Dedifferentiated amniotic fluid mesenchymal stem cell (primary cell): ENCODE results near the gene GPR18.
A peak's percentile ranks its signal among the peaks of the same experiment; 100 is the strongest.
"Not testable (repeated sequence)": the region's sequence is repeated elsewhere in the genome, so short reads cannot be mapped to it uniquely, and the experiment has no call there.

ENCODE experiments used
- DNase-seq: peaks from one replicate; pipeline ENCODE4 v3.0.0-alpha.2; 2016; ENCODE audit errors: extremely low spot score

The GPR18 gene

DNA sequence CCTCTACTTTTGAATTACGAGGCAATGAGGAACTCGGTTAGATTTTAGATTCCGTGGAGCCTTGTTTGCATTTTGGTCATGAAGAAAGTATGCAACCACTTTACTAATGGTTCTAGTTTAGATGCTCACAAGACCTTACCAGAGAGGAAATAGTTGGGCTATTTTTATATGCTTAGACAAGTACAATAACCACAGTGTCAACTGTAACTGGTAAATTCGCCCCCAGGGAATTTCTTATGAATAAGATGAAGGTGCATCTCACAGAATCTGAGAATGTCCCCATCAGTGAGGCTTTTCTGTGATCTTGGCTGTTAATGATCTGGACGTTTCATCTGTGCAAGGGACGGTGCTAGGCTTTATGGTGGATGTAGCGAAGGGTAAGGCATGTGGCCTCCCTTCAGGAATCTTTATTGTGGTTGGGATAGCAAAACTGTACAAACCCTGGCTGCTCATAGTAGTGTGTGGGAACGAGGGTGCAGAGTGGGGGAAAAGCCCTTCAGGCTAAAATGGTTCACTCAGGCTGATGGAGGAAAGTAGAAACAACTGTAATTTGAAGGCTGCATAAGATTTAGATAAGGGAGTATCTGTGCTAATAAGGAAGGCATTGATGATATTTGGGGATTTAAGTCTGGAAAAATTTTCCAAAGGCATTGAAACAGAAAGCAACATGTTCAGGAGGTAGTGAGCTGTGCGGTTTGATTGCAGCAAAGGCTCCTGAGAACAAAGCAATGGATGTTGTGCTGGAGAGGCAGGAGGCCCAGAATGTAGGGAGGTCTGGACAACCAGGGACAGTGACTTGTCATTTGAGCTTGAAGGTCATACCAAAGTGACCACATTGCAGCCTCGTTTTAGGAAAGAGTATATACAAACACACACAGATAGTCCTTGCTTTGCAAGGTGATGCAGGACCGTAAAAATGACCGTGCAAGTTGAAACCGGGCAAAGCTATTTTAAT, 29.2 kb downstream of the GPR18 start:
- peak; percentile 81 for DNase-seq

DNA sequence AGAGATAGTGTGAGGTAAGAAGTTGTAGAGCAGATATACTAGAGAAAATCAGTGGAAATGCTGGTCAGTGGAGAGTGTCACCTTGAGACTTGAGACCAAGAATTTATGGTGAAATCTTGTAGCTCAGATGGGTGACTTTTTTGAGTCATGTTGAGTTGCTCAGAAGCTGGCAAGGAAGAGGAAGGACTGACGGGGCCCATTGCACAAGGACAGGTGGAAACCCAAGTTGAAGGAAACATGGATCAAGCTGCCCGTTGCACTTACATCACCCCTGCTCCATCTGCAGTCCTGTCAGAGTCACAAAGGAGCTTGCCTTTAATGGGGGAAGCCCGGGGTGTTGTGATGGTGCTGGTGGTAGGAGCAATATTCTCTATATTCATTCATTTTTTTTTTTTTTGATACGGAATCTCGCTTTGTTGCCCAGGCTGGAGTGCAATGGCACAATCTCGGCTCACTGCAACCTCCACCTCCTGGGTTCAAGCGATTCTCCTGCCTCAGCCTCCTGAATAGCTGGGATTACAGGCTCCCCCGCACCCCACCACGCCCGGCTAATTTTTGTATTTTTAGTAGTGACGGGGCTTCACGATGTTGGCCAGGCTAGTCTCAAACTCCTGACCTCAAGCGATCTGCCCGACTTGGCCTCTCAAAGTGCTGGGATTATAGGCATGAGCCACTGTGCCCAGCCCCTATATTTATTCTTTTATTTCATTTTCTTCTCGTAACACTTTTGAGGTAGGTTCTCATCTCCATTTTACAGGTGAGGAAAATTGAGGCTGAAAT, 30.1 kb downstream of the GPR18 start:
- DNase-seq: no peak

DNA sequence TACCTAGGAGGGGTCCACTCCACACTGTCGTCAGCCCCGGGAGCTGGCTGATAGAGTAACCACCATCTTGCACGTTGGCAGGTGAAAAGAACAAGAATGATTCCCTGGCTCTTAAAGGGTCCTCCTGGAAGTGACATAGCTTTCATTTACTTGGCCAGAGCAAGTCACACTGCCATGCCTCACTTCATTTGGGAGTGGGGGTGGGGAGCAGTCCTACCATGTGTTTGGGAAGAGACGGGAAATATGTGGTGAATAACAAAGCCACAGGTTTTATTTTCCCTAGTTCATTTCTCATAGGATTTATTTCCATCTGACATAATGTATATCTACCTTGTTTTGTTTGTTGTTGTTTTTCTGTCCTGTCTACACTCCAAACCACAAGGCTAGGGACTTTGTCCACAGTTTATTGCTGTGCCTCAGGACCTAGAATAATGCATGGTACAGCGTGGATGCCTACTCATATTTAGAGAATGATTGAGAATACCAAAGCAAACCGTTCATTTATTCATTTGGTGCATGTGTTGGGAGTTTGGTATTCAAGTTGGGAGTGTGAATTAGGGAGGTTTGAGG, 30.8 kb downstream of the GPR18 start:
- no peak for DNase-seq

DNA sequence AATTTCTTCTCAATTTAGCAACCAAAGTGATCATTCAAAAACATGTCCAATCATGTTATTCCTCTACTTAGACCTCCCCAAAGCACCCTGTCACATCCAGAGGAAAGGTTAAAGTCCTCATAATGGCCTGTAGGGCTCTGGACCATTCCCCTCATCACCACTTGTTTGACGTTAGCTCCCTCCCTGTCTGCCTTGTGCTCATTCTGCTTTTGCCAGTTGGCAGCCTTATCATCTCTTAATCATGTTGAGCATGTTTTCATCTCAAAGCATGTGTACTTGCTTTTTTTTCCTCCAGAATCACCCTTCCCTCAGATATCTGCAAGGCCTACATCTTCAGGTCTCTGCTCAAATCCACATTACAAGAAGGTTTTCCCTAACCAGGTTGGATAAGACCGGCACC, 31.7 kb downstream of the GPR18 start:
- no peak for DNase-seq

- no peak for DNase-seq
Measured at GRCh38 chr13:99225078-99225477, 33.1 kb downstream of the GPR18 start.

GRCh38 chr13:99224021-99224420, 34.2 kb downstream of the GPR18 start:
- DNase-seq: no peak

DNA sequence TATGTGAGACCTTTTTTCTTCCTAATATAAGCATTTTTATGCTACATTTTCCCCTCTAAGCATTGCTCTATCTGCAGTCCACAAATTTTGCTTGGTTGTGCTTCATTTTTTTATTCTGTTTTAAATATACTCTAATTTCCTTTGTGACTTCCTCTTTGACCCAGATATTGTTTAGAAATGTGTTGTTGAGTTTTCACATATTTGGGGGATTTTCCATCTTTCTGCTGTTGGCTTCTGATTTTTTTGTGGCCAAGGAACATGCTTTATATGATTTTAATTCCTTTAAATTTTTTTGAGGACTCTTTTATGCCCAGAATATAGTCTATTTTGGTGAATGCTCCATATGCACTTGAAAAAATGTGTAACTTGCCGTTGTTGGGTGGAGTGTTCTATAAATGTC, 34.6 kb downstream of the GPR18 start:
- DNase-seq: no peak

DNA sequence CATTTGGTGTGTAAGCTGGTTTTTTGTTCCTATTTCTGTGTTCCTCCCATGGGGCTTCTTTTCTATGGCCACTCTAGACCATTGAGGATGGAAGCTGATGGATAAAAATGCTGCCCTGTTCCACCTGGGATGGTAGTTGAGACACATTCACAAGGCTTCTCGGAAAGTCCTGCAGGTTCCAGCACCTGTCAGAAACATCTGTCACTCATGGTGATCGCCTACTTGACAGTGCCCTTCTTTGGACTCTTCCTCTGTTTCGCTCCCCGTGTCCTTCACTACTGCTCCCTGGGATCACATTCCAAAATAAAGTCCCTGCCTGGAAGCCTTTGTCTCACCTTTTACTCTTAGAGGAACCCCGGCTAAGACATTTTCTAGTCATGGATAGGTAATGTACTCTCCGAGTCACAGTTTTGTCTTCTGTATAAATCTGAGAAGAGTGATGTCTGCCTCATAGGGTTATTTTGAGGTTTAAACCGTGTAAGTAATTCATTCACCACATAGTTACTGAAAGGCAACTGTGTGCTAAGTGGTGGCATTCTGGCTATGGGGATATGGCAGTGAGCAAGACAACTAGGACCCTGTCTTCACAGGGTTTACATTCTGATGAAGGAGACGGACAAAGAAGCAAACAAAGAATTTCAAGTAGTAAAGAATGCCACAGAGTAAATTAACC, 36.5 kb downstream of the GPR18 start:
- no peak for DNase-seq

DNA sequence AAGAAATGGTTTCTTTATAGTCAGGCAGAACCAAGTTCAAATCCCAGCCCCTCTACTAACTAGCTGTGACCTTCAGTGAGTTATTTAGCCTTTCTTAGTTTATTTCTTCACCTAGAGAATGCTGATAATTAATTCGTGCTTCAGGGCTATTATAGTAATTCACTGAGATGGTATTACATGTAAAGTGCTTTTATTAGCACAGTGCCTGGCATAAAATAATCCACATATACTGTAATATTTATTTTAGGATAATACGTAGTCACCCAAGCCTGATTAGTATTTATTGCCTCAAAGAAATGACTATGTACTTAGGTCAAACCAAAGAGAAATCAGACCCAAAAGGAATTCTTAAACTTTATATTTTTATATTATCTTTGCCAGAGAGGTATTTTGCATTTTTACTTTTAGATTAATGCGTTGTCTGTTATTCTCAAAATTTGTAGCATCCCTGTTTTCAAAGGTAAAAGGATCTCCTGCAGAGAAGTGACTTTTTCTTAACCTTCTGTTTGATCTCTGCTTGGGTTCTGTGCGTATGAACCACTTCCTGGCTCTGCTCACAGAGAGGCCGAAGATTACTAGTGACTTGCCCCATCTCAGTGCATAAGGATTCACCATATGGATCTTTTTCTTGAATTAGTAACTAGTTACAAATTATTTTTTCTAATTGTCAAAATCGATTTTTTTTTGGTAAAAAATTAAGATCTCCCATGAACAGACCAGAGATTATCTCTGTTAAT, 37.8 kb downstream of the GPR18 start:
- DNase-seq: no peak

DNA sequence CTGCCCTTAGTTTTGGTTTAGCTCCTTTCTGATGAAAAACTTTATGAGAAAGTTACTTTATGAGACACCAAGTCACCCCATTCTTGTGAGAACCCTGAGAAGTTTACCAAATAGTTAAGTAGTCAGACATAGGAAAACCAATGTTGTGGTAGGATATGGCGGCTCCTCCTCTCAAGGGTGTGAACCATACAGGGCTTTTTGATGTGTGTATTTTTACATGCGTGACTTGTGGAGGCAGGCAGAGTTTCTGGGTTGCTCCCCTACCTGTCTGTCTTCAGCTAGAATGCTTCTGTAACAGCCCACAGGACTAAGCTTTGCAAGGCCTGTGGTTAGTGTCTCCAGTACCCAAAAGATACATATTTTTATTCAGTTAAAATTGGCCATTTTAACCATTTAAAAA, 39.2 kb downstream of the GPR18 start:
- no peak for DNase-seq

GRCh38 chr13:99218545-99218944, 39.6 kb downstream of the GPR18 start:
- DNase-seq: no peak

- DNase-seq: no peak
Measured at GRCh38 chr13:99218126-99218525, 40.1 kb downstream of the GPR18 start.

GRCh38 chr13:99217461-99218110, 40.6 kb downstream of the GPR18 start:
- DNase-seq: no peak

- no peak for DNase-seq
Measured at GRCh38 chr13:99215184-99215830, 42.9 kb downstream of the GPR18 start.

- no peak for DNase-seq
Measured at GRCh38 chr13:99214731-99215130, 43.4 kb downstream of the GPR18 start.

DNA sequence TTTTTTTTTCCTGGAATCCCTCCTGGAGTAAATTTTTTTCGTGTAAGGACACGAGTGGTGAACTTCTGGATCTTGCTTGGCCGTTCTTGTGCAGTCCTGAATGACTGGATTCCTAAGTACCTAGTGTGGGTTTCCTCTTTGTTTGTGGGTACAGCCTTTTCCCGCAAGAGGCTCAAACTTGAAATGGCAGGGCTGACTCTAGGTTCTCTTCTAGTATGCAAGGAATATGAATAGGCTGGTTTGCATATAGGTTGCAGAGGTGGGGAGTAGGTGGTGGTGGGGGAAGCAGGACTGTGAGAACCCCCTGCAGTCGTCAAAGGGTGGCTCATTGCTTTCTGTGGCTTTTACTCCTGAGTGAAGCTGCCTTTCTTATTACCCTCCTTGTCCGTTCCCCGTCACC, 43.9 kb downstream of the GPR18 start:
- DNase-seq: no peak

GRCh38 chr13:99211421-99212035, 46.7 kb downstream of the GPR18 start:
- no peak for DNase-seq

- not testable (repeated sequence) for DNase-seq
Measured at GRCh38 chr13:99210627-99211026, 47.6 kb downstream of the GPR18 start.

DNA sequence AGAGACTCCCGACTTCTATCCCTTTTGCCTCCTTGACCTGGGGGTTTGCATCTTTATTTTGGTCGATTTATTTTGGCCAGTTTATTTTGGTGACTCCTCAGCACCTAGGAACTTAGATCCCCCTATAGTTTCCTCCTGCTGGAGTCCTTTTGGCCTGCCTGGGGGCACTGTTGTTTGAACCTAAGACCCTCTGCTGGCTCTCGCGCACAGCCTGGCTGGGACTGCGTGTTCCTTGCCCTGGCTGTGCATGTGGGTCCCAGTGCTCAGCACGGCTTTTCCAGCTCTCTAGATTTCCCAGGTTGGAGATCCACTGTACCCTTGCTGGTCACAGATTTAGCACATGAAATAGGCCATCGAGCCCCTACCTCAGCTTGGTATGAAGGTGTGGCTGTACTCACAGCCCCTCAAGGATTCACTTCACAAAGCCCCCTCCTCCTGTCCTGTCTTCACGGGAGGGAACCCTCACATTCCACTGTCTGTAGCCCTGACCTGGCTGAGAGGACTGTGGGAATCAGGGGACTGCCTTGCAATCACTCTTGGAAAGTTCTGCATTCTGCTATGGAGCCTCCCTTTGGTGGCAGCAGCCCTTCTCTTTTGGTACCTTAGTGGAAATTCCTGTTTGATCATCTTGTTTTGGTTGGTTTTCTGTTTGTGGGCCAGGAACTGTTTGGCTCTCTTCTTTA, 49.2 kb downstream of the GPR18 start:
- no peak for DNase-seq
